Keratinocyte (primary cell): Measurements from ENCODE around the gene ITGB2. TPM values are rescaled to one million over a fixed set of nuclear protein-coding genes. Genes with fewer than 3 reads are reported as not detected.

Experiments used
- DNase-seq: peaks from one replicate; pipeline ENCODE4 v3.0.0-alpha.2; 2011; ENCODE audit warnings: low read depth, missing footprints, low spot score
- FAIRE-seq: peaks from 2 replicates; lab custom pipeline; 2011; peaks lifted over from hg19 to GRCh38; lab: Jason Lieb, UNC
- H2AFZ ChIP-seq: 2 replicates; pipeline ENCODE4 v1.6.0; 2012; ENCODE audit warnings: low read length, control low read depth, inconsistent platforms; ENCODE audit not compliant: control insufficient read depth
- H3K27ac ChIP-seq: 2 replicates; pipeline ENCODE4 v1.5.1; 2011; ENCODE audit warnings: low read length; ENCODE audit not compliant: control insufficient read depth, insufficient read depth
- H3K27me3 ChIP-seq: 3 replicates; pipeline ENCODE4 v1.6.0; 2011; ENCODE audit warnings: low read length; ENCODE audit not compliant: control insufficient read depth, insufficient read depth; ENCODE audit errors: extremely low read depth
- H3K36me3 ChIP-seq, 2 experiments: 2 replicates in 1 of 2; 3 replicates in 1 of 2; pipeline ENCODE4 v1.5.1; 2011; ENCODE audit warnings: low read length in 2 of 2, mild to moderate bottlenecking in 1 of 2; ENCODE audit not compliant: control insufficient read depth in 2 of 2, insufficient read depth in 2 of 2; ENCODE audit errors: extremely low read depth in 1 of 2
- H3K4me1 ChIP-seq: 3 replicates; pipeline ENCODE4 v1.5.1; 2011; ENCODE audit warnings: low read length; ENCODE audit not compliant: control insufficient read depth, insufficient read depth; ENCODE audit errors: extremely low read depth
- H3K4me2 ChIP-seq: 3 replicates; pipeline ENCODE4 v1.6.0; 2011; ENCODE audit warnings: low read depth, low read length; ENCODE audit not compliant: control insufficient read depth, insufficient read depth; ENCODE audit errors: extremely low read depth
- H3K4me3 ChIP-seq, 3 experiments: fragments of 200-600 bp in 1 of 3; sonication (generic) in 1 of 3; 2 replicates in 2 of 3; 3 replicates in 1 of 3; pipeline ENCODE4 v1.5.1; 2011 to 2016; ENCODE audit warnings: low read length in 3 of 3, mild to moderate bottlenecking in 3 of 3, control low read depth in 2 of 3, inconsistent platforms in 1 of 3, low read depth in 1 of 3, mixed read lengths in 1 of 3, mixed run types in 1 of 3, moderate library complexity in 1 of 3; ENCODE audit not compliant: control insufficient read depth in 2 of 3, insufficient read depth in 2 of 3; ENCODE audit errors: extremely low read depth in 1 of 3
- H3K79me2 ChIP-seq: 2 replicates; pipeline ENCODE4 v1.6.0; 2012; ENCODE audit warnings: low read length; ENCODE audit not compliant: control insufficient read depth, insufficient read depth
- H3K9ac ChIP-seq: 3 replicates; pipeline ENCODE4 v1.6.0; 2011; ENCODE audit warnings: low read length; ENCODE audit not compliant: control insufficient read depth, insufficient read depth; ENCODE audit errors: extremely low read depth
- H3K9me1 ChIP-seq: 3 replicates; pipeline ENCODE4 v1.6.0; 2011; ENCODE audit warnings: low read length; ENCODE audit not compliant: control insufficient read depth, insufficient read depth; ENCODE audit errors: extremely low read depth
- H3K9me3 ChIP-seq: 2 replicates; pipeline ENCODE4 v1.5.1; 2012; ENCODE audit warnings: low read depth, low read length; ENCODE audit not compliant: control insufficient read depth
- H4K20me1 ChIP-seq: 3 replicates; pipeline ENCODE4 v1.6.0; 2011; ENCODE audit warnings: low read length; ENCODE audit not compliant: control insufficient read depth, insufficient read depth; ENCODE audit errors: extremely low read depth
- EZH2 ChIP-seq: IDR thresholded peaks from one replicate; pipeline ENCODE4 v1.6.1; 2012; ENCODE audit warnings: inconsistent platforms, mild to moderate bottlenecking, low read length, moderate library complexity
- dilution Hi-C: fragments of 300-500 bp; cut with MboI; formaldehyde crosslinking; loops from one replicate; pipeline ENCODE4 v1.7.0; 2020; ENCODE audit warnings: low sequenced_read_pairs; ENCODE audit not compliant: extremely low pct_ligation_motif_present
- polyA plus RNA-seq, 5 experiments: library from polyadenylated mRNA; depleted of rRNA in 3 of 5; stranded (reverse) in 3 of 5; stranded (forward) in 1 of 5; unstranded in 1 of 5; fragments of >200 nt; gene quantifications; 1 replicate in 1 of 5; 2 replicates in 3 of 5; 3 replicates in 1 of 5; pipeline versions ENCODE4 v1.2.1 to v1.2.3, GENCODE V29; 2011 to 2012; ENCODE audit warnings: missing spikeins in 2 of 5, low read depth in 1 of 5, low replicate concordance in 1 of 5
- TF ChIP-seq, protein P1 (sequence below), 3 experiments: IDR thresholded peaks in 1 of 3; conservative IDR thresholded peaks in 1 of 3; optimal IDR thresholded peaks in 1 of 3; 2 replicates in 2 of 3; 3 replicates in 1 of 3; pipeline versions ENCODE3 to v1.5.1; 2011; ENCODE audit warnings: low read length in 3 of 3, mild to moderate bottlenecking in 3 of 3, moderate library complexity in 2 of 3, control low read depth in 1 of 3, inconsistent platforms in 1 of 3; ENCODE audit not compliant: insufficient read depth in 2 of 3; ENCODE audit errors: extremely low read depth in 1 of 3

ITGB2 gene
- polyA plus RNA-seq, 1 donor (not counting 4 experiments of a cell fraction or from before 2014, with no cell fraction given) = 0.55 TPM

DNA sequence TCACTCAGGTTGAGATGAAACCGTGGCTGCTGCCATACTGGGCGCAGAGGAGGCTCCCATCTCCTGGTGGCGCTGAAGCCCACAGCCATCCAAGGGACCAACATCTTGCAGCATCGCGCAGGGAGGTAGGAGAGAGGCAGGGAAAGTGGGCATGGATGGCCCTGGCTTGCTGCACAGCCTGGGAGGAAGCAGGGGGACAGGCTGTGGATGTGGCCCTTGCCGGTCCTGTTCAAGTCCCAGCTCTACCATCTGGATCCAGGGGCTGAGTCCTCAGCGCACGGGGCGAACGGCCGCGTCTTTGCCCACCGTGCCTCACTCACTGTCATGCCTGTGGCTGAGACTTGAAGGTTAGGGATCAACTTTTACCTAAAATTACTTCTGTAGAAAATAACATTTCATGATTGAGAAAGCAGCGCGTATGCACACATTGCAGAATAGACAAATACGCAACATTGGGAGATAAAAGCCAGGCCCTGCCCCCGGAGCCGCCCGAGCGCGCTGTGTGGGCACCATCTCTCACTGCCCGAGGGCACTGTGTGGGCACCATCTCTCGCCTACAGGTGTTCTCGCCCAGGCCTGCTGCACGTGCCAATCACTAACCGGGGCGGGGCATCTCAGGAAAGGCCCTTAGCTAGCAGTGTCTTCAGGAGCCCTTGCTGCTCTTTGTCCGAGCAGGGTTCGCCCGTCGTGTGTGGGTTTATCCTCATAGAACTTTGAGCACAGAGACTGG, 30.7 kb upstream of the ITGB2 start:
- H3K9ac ChIP-seq = no peak overlapping the region
- peaks cover 3% of the 10 kb centered on the region for H4K20me1 ChIP-seq
- dilution Hi-C loops = no loop called here
- no peaks in the 10 kb centered on the region for H3K9me1 ChIP-seq
- H3K4me2 ChIP-seq = no peak overlapping the region
- FAIRE-seq = no peak
- no peak overlapping the region for H3K4me3 ChIP-seq
- TF ChIP-seq, protein P1, sequence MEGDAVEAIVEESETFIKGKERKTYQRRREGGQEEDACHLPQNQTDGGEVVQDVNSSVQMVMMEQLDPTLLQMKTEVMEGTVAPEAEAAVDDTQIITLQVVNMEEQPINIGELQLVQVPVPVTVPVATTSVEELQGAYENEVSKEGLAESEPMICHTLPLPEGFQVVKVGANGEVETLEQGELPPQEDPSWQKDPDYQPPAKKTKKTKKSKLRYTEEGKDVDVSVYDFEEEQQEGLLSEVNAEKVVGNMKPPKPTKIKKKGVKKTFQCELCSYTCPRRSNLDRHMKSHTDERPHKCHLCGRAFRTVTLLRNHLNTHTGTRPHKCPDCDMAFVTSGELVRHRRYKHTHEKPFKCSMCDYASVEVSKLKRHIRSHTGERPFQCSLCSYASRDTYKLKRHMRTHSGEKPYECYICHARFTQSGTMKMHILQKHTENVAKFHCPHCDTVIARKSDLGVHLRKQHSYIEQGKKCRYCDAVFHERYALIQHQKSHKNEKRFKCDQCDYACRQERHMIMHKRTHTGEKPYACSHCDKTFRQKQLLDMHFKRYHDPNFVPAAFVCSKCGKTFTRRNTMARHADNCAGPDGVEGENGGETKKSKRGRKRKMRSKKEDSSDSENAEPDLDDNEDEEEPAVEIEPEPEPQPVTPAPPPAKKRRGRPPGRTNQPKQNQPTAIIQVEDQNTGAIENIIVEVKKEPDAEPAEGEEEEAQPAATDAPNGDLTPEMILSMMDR (optimal IDR thresholded peaks at IDR 0.05 in 1 of 3, IDR thresholded peaks at IDR 0.05 in 1 of 3, conservative IDR thresholded peaks at IDR 0.05 in 1 of 3; ENCODE audit: extremely low read depth in 1 of 3, insufficient read depth in 2 of 3, low read length in 3 of 3) = no peak
- TF ChIP-seq EZH2 = no peak
- peaks cover 76% of the 10 kb centered on the region for H3K79me2 ChIP-seq
- H3K36me3 ChIP-seq = peaks cover 23 to 30% of the 10 kb centered on the region in 2 experiments
- H3K27me3 ChIP-seq = no peaks in the 10 kb centered on the region
- H3K27ac ChIP-seq = no peak overlapping the region
- no peaks in the 10 kb centered on the region for H3K4me1 ChIP-seq
- H3K9me3 ChIP-seq = no peaks in the 10 kb centered on the region
- DNase-seq = no peak
- H2AFZ ChIP-seq = no peak overlapping the region

DNA sequence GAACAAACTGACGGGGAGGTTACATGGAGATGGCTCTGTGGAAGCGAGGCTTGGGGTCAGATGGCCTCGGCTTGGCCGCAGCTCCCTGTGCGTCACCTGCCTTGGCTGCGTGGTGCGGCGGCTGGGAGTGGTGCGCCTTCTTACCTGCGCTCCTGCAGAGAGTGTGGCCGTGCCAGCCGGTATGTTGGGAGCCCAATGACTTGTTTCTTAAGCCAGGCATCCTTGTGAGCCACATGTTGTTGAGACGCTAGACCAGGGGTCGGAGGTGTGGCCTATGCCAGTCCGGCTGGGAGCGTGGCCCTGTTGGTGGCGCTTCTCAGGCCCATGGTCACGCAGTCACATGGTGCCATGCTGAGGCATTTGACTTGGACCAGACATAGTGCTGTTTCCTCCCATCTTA, 29.7 kb upstream of the ITGB2 start:
- no peak for FAIRE-seq
- Histone ChIP-seq H3K4me1 (no peaks in the 10 kb centered on the region), H3K9me1 (no peaks in the 10 kb centered on the region), H3K79me2 (peaks cover 78% of the 10 kb centered on the region), H3K27me3 (no peaks in the 10 kb centered on the region), H3K9ac (no peak overlapping the region), H2AFZ (no peak overlapping the region), H3K27ac (no peak overlapping the region), H3K36me3 (peaks cover 20 to 23% of the 10 kb centered on the region in 2 experiments), H3K9me3 (no peaks in the 10 kb centered on the region), H4K20me1 (peaks cover 3% of the 10 kb centered on the region), H3K4me3 (no peak overlapping the region), H3K4me2 (no peak overlapping the region)
- DNase-seq = no peak
- no peak for TF ChIP-seq EZH2
- TF ChIP-seq, protein P1 (optimal IDR thresholded peaks at IDR 0.05 in 1 of 3, IDR thresholded peaks at IDR 0.05 in 1 of 3, conservative IDR thresholded peaks at IDR 0.05 in 1 of 3; ENCODE audit: extremely low read depth in 1 of 3, insufficient read depth in 2 of 3, low read length in 3 of 3) = no peak
- dilution Hi-C loops = no loop called here
